Measurements from ENCODE around the gene TMEM120A.

Gene TMEM120A

DNA sequence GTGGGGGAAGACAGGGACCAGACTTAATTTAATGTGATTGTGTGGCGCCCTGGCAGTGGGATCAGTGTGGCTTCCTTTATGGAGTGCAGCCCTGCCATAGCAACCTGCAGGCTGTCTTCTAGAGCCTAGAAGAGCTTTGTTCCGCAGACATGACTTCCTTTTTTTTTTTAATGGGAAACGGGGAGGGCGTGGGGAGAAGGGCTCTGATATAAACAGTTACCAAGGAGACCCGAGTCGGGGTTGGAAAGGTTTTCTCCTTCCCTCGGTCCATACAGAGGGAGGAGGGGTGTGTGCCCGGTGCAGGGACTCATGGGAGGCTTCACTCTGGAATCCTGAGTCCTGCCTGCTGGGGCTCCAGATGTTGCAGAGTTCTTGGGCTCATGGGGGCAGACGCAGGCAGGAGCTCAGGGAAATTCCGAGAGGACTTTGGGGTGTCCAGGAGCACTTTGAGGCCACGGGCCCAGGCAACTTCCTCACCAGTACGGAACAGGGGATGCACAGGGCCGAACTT is 26.9 kb downstream of the TMEM120A start:
- TF ChIP-seq, protein P1, sequence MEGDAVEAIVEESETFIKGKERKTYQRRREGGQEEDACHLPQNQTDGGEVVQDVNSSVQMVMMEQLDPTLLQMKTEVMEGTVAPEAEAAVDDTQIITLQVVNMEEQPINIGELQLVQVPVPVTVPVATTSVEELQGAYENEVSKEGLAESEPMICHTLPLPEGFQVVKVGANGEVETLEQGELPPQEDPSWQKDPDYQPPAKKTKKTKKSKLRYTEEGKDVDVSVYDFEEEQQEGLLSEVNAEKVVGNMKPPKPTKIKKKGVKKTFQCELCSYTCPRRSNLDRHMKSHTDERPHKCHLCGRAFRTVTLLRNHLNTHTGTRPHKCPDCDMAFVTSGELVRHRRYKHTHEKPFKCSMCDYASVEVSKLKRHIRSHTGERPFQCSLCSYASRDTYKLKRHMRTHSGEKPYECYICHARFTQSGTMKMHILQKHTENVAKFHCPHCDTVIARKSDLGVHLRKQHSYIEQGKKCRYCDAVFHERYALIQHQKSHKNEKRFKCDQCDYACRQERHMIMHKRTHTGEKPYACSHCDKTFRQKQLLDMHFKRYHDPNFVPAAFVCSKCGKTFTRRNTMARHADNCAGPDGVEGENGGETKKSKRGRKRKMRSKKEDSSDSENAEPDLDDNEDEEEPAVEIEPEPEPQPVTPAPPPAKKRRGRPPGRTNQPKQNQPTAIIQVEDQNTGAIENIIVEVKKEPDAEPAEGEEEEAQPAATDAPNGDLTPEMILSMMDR (IDR thresholded peaks at IDR 0.05; ENCODE audit: control extremely low read depth, extremely low read depth, low read depth, missing control alignments) = no peak
- ChIA-PET CTCF (interaction anchor here (4.0 kb wide), 1 partner anchor 53 kb away, joined by 12 read pairs; no protein-coding TSS in a partner anchor), POLR2A (no interaction called here)
- no peak for DNase-seq (ENCODE audit: extremely low spot score)

DNA sequence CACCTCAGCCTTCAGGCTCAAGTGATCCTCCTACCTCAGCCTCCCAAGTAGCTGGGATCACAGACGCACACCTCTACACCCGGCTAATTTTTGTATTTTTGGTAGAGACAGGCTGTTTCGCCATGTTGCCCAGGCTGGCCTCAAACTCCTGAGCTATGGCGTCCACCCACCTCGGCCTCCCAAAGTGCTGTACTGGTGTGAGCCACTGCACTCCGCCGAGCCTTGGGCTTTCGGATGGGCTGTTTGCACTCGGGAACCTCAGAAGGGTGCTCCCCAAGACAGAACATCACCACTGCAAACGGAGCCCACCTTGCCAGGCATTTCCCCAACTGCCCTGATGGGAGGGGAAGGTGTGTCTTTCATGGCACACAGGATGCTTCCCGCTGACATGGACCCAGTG is 27.3 kb downstream of the TMEM120A start:
- ChIA-PET POLR2A (no interaction called here), CTCF (interaction anchor here (4.0 kb wide), 1 partner anchor 53 kb away, joined by 12 read pairs; no protein-coding TSS in a partner anchor)
- no peak for DNase-seq (ENCODE audit: extremely low spot score)
- TF ChIP-seq, protein P1 (IDR thresholded peaks at IDR 0.05; ENCODE audit: control extremely low read depth, extremely low read depth, low read depth, missing control alignments) = no peak

DNA sequence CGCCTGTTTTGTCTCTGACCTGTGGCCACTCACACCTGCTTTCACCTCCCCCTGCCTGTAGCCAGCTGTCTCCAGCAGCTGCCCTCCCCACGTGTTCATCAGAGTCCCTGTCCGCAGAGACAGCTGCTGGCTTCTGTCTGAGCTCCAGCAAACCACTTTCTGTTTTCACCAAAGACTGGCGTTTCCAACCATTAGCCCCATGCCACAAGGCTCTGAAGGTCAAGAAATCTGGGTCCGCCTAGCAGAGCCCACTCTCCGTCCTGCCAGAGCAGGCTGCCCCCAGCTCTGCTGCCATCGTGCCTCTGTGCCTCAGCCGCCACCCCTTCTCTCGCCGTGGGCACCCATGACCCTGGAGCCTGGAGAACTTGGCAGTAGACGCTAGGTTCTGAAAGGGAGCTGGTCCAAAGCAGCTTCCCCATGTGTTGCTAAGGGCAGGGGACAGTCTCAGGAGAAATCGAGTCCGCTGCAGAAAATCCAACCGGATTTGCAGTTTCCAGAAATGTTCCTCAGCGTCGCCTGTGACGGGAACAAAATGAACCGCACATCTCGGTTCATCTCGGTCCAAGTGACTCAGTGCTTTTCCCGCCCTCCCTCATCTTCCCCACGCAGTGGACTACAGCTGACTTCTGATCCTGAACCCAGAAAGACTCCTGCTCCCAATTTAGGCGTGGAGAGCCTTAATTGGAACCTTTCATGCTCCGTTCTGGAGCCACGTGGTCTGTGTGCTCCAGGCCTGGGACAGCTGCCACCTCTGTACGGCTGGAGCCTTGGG is 28.0 kb downstream of the TMEM120A start:
- TF ChIP-seq, protein P1 (IDR thresholded peaks at IDR 0.05; ENCODE audit: control extremely low read depth, extremely low read depth, low read depth, missing control alignments) = no peak
- POLR2A ChIA-PET = no interaction called here
- no peak for DNase-seq (ENCODE audit: extremely low spot score)
- CTCF ChIA-PET = interaction anchor here (1.1 to 4.0 kb wide), 2 partner anchors 11 to 54 kb away, joined by 3 to 12 read pairs; no protein-coding TSS in a partner anchor

DNA sequence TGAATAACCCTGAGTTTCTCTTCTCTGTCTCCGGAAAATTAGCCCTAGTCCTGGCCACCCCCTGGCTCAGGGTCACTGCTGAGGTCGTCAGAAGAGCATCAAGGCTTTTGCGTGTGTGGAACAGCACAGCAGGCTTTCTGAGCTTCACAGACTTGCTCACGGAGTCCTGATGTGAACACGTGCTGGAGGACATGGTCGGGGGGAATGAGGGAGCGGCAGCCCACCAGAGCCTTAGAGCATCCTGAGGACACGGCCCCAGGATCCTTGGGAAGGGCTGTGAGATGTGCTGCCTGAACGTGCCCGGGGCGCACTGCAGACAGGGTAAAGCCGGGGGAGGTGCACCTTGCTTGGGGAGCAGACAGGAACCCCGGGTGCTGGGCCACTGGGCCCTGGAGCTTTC is 28.8 kb downstream of the TMEM120A start:
- DNase-seq (ENCODE audit: extremely low spot score) = no peak
- POLR2A ChIA-PET = interaction anchor here (0.5 kb wide), 1 partner anchor 11 kb away, joined by 3 read pairs; no protein-coding TSS in a partner anchor
- TF ChIP-seq, protein P1 (IDR thresholded peaks at IDR 0.05; ENCODE audit: control extremely low read depth, extremely low read depth, low read depth, missing control alignments) = no peak
- CTCF ChIA-PET = interaction anchor here (1.1 to 4.0 kb wide), 2 partner anchors 12 to 55 kb away, joined by 3 to 12 read pairs; no protein-coding TSS in a partner anchor

DNA sequence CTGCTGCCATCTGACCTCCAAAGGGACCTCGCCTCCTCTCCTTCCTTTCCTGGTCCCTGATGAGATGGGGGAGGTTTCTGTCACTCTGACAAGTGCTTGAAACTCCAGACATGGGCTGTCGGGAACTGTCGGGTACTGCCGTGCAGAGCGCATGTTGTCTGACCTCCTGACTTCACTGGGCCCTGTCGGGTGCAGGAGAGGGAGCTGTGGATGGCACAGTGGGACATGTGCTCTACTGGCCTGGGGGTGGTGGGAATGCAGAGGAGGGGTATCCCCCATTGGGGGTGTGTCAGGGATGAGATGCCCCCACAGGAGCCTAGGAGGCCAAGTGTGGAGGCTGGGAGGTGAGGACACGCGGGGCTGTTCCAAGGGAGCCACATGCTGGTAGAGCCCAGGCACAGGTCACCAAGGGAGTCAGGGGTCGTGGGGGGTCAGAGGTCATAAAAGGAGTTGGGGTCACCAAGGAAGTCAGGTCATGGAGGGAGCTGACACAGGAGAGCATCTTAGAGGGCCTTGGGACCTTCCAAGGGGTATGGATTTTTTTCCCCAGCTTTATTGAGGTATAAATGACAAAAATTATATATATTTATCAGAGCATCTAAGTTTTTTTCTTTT is 30.9 kb downstream of the TMEM120A start:
- no peak for DNase-seq (ENCODE audit: extremely low spot score)
- ChIA-PET CTCF (interaction anchor here (4.0 kb wide), 1 partner anchor 57 kb away, joined by 12 read pairs; no protein-coding TSS in a partner anchor), POLR2A (interaction anchor here (0.6 kb wide), 1 partner anchor 84 kb away, joined by 5 read pairs; the partner anchor contains the start of gene RHBDD2)
- TF ChIP-seq, protein P1 (IDR thresholded peaks at IDR 0.05; ENCODE audit: control extremely low read depth, extremely low read depth, low read depth, missing control alignments) = no peak

DNA sequence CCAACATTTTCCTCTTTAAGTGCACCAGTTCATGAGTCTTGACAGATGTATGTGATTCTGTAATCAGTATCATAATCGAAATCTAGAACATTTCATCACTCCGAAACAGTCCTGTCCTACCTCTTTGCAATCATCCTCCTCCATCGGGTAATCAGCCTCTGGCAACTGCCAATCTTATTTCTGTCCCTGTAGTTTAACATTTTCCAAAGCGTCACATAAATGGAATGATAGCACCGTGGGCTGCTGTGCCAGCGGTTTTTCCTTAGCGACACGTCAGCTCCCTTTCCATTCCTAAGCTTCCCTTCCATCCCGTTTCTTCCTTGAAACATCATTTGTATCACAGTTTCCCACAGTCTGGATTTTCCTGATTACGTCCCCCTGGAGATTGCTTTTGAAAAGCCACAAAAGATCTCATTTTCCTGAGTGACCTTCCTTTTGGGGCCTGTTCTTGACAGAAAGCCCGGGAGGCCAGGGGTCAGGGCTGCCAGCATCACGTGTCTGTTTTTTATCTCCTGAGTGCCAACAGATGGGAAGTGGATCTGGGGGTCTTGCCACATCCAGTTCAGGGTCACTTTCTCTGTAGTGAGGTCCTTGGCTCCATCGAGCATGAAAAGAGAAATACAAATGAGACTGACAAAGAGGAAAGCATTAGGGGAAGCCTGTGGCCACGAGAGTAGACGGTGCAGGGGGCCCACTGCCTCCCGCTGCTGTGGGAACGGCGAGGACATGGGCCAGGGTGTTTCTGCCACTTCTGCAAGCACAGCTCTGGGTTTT is 31.6 kb downstream of the TMEM120A start:
- ChIA-PET POLR2A (no interaction called here), CTCF (interaction anchor here (0.7 kb wide), 1 partner anchor 96 kb away, joined by 3 read pairs; no protein-coding TSS in a partner anchor)
- DNase-seq (ENCODE audit: extremely low spot score) = no peak
- TF ChIP-seq, protein P1 (IDR thresholded peaks at IDR 0.05; ENCODE audit: control extremely low read depth, extremely low read depth, low read depth, missing control alignments) = no peak

Measured in GM10248 (cell line).